Measurements from ENCODE around the gene RAB28.
A peak's percentile ranks its signal among the peaks of the same experiment; 100 is the strongest.

The RAB28 gene

DNA sequence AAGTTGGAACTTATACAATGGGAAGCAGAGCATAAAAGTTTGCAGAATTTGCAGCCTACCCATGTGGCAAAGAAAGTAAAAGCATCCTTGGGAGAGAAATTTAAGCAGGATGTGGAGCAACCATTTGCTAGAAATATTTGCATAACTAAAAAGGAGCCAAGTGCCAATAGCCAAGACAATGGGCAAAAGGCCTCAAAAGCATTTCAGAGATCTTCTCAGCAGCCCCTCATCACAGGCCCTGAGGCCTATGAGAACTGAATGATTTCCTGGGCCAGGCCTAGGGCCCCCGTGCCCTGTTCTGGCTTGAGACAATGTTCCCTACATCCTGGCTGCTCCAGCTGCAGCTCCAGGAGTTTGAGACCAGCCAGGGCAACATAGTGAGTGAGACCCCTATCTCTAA is 25.3 kb upstream of the RAB28 start:
- no peak for DNase-seq (ENCODE audit: low spot score)

DNA sequence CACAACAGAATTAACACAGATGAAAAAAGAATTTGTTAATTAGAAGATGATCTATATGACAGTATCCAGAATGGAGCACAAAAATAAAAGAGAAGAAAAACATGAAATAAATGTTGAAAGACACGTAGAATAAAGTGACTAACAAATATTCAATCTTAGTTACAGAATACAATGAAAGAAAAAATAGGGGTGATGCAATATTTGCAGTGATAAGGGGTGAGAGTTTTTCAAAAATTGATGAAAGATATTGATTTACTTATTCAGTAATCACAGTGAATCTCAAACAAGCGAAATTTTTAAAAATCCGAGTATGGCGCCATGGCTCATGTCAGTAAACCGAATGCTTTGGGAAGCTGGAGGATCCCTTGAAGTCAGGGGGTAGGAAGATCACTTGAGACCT is 20.2 kb upstream of the RAB28 start:
- DNase-seq (ENCODE audit: low spot score) = no peak

DNA sequence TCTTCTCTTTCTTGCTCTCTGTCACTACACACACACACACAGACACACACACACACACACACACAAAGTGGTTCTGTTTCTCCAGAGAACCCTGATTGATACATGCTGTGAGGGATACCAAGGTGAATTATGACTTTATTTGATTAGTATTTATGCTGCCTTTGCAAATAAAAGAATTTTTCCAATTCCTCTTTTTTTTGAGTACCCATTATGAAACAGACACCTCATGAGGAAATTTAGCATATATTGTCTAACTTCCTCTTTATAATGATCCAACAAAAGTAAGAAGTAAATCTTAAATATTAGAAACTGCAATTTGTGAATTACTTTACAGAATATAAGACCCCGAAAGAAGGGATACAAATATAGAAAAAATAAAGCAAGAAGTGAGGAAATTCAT is 14.3 kb upstream of the RAB28 start:
- no peak for DNase-seq (ENCODE audit: low spot score)

DNA sequence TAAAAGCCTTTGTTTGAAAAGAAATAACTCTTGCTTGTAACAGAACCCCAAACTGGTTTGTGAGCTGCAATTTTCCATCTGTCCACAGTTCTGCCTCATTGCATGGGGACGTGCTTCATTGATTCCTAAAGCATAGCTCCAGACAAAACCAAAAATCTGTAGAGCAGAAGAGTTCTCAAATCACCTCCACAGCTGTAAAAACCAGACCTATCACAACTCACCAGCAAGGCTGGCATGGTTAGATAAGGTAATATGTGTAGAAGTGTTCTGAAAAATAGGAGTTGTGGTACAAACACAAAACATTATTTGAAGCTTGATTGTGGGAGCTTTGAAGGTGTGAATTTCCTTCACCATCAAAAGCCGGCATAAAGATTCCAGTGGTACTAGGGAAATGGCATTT is 12.5 kb upstream of the RAB28 start:
- no peak for DNase-seq (ENCODE audit: low spot score)

DNA sequence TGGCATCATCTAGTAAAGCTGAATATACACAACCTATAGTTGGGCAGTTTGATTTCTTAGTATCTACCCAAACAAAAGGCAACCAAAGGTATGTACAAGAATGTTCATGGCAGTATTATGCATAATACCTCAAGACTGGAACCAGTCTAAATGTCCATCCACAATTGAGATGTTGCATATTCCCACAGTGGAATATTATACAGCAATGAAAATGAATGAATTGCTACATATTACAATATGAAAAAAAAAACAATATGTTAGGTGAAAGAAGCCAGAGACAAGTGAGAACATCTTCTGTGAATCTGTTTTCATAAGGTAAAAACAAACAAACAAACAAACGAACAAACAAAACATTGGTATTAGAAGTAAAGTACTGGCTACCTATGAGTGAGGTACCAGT is 11.6 kb upstream of the RAB28 start:
- DNase-seq (ENCODE audit: low spot score) = no peak

DNA sequence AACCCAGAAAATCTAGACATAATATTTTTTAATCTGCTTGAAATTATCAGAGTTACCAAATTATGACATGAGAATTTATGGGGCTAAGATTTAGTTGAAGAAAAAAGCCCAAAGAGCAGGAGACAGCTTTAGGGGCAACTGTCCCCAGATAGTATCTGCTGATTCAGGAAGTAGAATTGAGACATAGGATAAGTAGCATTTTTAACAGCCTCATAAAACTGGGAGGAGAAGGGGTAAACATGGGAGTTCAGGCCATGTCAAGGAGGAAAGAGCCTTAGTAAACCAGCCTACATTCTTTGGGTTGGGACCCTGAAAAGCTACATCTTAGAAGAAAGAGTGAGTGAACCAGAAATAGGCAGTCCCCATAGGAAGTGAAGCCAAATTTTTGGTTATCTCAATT is 9.7 kb upstream of the RAB28 start:
- no peak for DNase-seq (ENCODE audit: low spot score)

DNA sequence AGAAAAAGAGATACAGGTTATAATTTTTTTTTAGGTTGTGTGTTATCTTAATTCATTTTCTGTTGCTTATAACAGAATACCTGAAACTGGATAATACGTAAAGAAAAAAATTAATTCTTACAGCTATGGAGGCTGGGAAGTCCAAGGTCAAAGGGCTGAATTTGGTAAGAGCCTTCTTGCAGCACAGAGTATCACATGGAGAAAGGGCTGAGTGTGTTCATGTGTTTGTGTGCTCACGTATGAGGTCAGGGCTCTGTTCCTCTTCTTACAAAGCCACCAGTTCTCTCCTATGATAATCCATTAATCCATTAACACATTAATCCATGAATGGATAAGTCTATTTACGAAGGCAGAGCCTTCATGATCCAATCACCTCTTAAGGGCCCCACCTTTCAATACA is 8.6 kb upstream of the RAB28 start:
- no peak for DNase-seq (ENCODE audit: low spot score)

DNA sequence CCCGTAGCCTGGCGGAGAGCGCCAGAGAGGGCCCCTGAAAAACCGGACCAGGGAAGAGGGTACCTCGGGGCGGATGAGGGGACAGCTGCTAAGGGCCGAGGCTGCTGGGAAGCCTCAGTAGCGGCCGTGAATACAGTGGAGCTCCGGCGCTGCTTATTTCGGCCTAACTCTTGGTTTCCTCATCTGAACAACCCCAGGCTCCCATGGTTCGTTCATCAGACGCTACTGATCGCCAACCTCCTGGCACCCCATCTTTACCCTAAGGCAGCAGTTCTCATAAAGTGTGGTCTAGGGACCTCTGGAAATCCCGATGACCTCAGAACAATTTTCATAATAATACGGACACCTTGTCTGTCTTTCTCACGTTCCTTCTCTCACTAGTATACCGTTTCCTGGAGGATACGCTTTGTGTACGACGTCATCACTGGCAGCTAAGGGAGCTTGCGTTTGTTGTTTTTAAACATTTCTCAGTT is 645 bp upstream of the RAB28 start:
- peak; percentile 38 for DNase-seq (ENCODE audit: low spot score)

DNA sequence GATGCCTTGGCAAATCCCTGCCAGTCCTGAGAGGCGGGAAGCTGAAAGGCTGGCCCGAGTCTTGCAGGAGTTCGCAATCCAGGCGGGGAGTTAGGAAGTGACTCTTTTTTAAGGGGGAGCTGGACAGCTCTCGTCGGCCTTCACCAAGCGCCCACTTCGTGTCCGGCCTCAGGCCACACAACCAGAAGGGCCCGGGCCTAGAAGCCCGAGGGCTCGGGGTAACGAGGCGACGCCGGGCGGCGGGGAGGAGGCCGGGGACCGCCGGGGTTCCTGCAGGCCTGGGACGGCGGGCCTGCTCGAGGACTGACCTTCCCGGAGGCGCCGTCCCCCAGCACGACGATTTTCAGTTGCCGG is 395 bp downstream of the RAB28 start:
- DNase-seq (ENCODE audit: low spot score) = peak; percentile 43

DNA sequence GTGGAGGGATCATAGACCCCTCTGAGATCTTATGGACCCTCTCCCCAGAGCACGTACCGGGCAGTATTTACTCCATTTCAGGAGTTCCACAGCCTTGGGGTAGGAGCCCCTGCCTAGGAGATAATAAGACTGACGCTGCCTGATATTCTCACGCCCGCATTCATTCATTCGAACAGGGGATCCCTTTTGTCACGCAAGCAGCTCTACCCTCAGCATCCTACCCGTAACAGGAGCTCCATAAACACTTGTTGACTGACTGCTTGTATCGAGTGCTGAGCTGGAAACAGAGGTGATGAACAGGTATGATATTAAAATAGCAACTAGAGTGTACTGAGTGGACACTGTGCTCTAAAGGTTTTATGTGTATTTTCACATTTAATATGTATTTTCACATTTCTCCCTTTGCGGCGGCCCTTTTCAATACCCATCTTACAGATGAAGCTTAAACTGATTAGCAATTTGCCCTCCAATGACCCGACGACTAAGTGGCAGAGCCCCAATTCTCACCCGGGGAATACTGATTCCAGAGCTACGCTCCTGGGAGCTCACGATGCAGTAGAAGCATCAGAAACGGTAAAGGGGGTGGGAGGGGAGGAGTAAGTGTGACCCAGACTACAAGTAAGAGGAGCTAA is 888 bp downstream of the RAB28 start:
- DNase-seq (ENCODE audit: low spot score) = peak; percentile 19

DNA sequence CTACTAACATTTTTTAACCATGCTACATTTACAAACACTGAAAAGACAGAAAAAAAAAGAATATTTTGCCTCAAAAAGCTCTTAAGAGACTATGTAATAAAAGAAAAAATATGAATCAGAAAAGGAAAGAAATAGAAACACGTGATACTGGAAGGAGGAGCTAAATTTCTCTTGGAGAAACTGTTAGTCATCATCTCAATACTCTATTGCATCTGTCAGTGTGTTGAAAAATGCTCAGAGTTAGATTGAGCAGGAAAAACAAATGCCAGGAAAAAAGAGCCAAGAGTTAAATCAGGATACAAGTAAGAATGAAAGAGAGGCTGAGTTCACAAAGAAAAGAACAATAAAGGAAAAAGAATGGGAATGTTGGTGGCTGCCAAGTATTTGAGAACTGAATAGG is 2.6 kb downstream of the RAB28 start:
- DNase-seq (ENCODE audit: low spot score) = no peak

DNA sequence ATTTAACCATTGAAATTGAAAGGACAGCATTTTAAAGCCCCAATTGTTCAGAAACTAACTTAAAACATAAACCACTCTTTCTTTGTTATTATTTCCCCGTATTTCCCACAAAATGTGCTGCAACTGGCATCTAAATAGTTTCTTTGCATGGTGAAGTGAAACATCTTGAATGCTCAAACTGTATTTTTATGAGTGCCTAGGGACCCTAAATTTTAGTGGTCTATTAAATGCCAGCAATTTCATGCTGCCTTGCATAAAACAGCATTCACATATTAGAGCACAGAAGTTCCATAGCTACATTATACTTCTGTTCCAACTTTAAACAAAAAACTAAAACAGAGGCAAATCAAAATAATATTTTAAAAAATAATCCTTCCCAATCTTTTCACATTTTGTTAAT is 5.4 kb downstream of the RAB28 start:
- no peak for DNase-seq (ENCODE audit: low spot score)

DNA sequence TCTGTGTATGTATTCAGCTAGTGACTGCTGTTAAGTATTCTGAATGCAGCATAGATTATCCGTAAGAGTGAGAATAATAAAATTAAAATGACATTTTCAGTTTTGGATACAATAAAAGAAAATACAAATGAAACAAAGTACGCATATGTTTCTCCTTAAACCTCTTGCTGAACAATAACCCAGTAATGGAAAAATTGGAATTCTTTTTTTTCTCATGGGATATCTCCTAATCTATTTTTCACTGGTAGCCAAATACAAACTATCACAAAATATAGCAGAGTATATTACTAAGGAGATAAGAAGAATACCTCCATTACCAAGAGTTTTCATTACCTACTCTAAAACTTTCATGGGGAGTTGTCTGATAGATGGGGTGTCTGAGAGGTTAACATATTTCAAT is 6.0 kb downstream of the RAB28 start:
- no peak for DNase-seq (ENCODE audit: low spot score)

DNA sequence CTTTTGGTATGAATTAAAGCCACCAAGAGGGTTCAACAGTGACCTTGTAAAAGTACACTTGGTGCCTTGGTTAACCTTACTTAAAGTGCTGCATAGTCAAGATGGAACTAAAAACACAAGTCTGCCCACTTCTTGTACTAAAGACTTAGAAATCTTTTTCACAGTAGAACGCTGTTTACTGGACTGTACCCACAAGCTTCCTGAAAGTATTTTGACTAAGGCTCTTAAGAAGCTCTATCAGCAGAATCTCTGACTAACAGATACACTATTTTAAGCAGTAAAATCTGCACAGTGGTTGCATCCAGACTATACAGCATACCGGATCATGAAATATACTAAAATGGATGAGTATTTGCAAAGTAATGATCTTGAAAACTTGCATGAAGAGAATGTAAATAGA is 7.2 kb downstream of the RAB28 start:
- no peak for DNase-seq (ENCODE audit: low spot score)

DNA sequence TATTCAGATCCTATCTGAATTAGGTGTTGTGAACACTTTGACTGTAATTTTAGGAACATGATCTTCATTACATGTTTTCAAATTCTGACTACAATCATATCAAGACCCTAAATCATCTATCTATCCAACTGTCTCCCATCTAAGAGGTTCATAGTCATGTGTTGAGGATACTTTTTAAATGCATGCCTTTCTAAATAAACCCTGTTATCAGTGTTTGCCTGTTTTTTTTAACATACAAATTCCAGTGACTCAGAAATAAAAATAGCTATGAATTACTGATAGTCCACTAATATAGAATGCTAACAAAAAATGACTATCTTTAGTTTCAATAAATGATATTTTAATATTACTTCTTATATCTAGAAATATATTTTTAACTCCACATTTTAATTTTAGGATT is 8.0 kb downstream of the RAB28 start:
- no peak for DNase-seq (ENCODE audit: low spot score)

DNA sequence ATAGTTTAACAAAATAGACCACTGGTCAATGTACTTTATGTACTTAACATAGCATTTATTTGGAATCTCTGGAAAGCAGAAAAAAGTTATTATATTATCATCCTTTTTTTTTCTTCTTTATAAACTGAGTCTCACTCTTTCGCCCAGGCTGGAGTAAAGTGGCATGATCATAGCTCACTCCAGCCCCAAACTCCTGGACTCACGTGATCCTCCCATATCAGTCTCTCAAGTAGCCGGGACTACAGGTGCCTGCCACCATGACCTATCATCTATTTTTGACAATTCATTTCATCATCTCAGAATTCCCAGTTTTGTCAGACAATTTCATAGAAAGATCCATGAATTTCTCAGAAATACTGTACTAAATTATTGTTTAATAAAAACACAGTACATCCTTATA is 12.7 kb downstream of the RAB28 start:
- no peak for DNase-seq (ENCODE audit: low spot score)

DNA sequence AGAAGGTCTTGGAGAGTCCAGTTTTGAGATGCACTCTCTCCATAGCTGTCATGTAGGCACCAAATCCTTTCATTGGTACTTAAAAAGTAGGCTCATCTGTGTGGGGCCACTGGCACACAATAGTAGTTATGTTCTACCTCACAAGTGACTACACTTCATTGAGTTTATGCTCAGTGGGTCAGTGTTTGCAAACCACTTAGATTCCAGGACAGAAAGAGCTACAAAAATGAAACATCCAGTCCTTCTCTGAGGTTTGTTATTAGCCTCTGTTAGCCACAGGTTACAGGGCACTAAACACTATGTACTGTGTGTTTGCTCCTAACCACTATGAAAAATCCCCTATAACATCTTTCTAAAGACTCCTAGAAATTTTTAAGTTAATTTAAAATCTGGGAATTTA is 13.8 kb downstream of the RAB28 start:
- DNase-seq (ENCODE audit: low spot score) = no peak

DNA sequence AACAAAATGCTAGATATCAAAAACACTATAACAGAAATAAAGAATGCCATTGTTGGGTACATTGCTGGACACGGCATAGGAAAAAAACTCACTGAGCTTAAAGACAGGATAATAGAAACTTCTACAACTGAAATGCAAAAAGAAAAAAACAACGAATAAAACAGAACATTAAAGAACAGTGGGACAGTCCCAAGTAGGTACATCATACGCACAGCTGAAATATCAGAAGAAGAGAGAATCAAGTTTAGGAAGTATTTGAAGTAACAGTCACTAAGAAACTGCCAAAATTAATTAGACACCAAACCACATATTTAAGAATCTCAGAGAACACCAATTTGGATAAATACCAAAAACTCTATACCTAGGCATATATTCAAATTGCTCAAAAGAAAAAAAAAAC is 19.2 kb downstream of the RAB28 start:
- no peak for DNase-seq (ENCODE audit: low spot score)

DNA sequence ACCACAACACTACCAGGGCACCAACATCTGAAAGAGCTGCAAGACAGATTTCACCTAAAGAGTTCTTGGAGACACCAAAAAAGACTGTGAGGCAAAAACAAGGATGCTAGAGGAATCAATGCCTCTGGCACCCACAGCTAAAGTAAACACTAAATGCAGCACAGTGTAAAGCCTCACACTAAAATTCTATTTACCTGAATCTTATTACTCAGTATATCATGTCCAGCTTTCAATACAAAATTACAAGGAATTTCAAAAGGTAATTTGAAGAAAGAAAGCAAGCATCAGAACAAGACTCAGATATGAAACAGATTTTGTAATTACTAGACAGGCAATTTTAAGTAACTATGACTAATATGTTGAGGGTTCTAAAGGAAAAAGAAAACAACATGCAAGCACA is 19.6 kb downstream of the RAB28 start:
- DNase-seq (ENCODE audit: low spot score) = no peak

DNA sequence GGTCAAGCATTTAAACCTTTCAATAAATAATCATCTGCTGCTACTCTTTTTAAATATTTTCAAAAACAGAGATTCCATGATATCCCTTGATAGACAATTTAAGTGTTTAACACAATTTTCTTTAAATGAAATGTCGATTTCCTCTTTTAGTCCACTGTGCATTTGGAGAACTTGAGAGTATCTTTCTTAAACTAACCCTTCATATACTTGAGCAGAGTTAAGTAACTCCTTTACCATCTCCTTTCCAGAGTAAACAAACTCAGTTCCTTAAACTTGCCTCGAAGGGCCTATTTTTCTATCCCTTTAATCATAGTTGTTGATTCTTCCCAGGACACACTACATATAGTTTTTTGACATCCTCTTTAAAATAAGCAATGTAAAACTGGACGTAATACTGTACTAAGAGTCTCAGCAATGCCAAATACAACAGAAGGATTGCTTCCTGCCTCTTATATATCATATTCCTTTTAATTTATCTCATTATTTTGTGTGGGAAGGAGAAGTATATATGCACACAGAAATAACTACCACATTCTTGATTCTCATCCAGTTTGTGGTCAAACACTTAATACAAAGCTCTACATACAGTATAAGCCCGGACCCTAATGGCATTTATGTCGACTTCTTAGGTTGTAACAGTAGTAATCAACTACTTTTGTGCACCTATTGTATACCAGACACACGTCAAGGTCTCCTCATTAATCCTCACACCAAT is 22.8 kb downstream of the RAB28 start:
- DNase-seq (ENCODE audit: low spot score) = no peak

DNA sequence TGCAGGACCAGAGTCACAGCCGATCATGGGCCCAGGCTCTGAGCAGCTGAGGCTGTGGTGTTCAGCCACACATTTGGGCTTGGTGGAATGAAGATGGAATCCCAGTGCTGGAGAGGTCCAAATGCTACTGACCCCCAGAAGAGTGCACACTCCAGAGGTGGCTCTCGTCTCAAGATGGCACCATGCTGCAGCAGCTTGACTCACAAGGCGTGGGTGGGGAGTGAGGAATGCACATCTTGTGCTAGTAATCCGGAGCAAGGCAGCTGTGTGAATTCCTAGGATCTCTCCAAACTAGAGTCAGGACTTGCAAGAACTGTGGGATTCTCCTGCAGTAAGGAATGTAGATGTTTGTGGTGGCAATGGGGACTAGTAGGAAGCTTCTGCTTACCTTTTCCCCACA is 28.7 kb downstream of the RAB28 start:
- DNase-seq (ENCODE audit: low spot score) = no peak

DNA sequence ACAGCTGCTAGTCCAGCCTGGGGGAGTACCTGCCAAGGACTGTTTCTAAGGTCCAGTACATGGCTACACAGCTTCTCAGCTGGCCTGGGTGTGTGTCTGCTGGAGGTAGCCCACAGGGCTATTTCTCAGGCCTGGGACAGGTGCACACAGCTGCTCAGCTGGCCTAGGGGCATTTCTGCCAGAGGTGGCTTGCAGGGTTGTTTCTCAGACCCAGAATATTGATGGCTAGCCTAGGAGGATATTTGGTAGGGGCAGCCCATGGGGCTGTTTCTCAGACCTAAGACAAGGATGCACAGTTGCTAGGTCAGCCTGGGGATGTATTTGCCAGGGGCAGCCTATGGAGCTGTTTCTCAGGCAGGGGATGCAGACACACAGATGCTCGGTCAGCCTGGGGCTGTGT is 29.4 kb downstream of the RAB28 start:
- DNase-seq (ENCODE audit: low spot score) = no peak

DNA sequence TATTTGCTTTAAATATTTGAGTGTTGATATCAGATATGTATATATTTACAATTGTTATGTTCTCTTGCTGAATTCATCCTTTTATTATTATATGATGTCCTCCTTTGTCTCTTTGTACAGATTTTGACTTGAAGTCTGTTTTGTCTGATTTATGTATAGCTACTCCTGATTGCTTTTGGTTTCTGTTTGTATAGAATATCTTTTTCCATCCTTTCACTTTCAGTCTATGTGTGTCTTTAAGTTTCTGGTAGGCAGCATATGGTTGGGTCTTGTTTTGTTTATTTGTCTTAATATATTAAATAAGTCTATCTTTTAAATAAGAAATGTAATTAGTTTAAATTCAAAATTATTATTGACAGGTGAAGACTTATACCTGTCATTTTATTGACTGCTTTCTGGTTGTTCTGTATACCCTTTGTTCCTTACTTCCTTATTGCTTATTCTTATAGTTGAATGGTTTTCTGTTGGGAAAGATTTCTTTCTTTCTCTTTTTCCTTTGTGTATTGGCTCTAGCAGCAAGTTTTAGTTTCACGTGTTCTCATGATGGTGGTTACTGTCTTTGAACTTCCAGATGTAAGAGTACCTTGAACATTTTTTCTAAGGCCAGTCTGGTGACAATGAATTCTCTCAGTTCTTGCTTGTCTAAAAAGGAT is 31.1 kb downstream of the RAB28 start:
- no peak for DNase-seq (ENCODE audit: low spot score)

DNA sequence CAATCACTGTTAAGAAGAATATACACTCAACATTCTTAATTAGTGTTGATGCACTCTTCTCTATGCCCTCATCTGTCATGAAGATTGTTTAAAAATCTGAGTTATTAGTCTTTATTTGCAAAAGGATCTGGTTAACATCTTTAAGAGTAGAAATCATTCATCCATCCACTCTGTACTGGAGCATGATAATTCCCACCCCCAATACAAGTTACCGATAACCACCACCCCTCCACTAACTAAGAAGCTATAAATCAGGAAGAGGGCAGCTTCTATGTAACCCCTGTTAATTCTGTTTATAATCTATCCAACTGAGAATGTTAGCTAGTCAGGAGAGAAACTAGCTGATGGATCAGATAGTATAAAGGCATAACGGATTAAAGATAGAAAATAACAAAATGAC is 34.5 kb downstream of the RAB28 start:
- no peak for DNase-seq (ENCODE audit: low spot score)
